ENCODE data around the gene ZNF829.

ZNF829 gene

DNA sequence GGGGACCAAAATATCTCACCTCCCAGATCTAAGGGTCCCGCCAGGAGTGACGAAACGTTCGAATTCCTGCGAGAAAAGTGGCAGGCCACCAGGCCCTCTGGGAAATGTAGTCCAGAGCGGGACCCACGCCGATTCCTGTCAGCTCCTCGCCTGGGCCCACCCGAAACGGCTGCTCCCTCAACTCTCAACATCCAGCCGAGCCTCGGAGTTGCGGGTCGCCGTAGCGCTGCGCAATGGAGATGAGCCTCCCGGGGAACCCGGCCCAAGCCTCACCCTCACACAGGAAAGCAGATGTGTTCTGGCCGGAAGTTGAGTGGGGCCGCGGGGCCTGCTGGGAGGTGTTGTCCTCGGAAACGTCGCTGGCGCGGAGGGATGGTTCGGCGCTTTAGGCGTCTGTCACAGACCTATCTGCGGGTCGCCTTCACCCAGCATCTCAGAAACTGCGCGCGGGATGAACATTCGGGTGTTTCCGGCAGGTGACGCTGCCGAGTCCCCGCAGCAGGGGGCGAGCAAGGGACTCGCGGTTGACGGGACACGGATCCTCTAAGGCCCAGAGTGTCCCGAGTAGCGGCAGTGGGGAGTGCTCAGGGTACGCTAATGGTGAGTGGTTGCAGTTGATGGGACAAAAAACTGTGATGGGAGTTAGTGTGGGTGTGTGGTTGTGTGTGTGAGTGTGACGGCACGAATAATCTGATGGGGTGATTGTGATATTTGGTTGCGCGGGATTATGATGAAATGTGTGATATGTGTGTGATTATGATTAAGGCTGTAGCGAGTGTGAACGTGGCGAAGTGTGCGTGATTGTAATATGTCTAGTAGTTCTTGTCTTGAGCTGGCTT lies at the start of gene ZNF829, which contains the start of gene ZNF568:
ZNF829 (minus strand) TSS at position 300 of the 839 bp plus-strand sequence. CDS start 1,124 bp downstream, outside the sequence.
ZNF568 (plus strand) TSS at position 341 of the 839 bp plus-strand sequence. CDS start 6,439 bp downstream, outside the sequence.
- DNase-seq (ENCODE audit: low spot score), result peak; percentile 92

GRCh38 chr19:36963280-36963679 lies 47.2 kb upstream of the ZNF829 start:
- no peak for DNase-seq (ENCODE audit: low spot score)

GRCh38 chr19:36962346-36962745 lies 46.3 kb upstream of the ZNF829 start:
- DNase-seq (ENCODE audit: low spot score), result no peak

DNA sequence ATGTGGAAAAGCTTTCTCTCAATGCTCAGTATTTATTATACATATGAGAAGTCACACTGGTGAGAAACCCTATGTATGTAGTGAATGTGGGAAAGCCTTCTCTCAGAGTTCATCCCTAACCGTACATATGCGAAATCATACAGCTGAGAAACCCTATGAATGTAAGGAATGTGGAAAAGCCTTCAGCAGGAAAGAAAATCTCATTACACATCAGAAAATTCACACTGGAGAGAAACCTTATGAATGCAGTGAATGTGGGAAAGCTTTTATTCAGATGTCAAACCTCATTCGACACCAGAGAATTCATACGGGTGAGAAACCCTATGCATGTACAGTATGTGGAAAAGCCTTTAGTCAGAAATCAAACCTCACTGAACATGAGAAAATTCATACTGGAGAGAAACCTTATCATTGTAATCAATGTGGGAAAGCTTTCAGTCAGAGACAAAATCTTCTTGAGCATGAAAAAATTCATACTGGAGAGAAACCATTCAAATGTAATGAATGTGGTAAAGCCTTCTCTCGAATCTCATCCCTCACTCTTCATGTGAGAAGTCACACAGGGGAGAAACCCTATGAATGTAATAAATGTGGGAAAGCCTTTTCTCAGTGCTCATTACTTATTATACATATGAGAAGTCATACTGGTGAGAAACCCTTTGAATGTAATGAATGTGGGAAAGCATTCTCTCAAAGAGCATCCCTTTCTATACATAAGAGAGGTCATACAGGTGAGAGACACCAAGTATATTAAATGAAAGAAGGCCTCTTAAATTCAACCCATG lies 34.4 kb upstream of the ZNF829 start:
- no peak for DNase-seq (ENCODE audit: low spot score)

- DNase-seq (ENCODE audit: low spot score), result peak; percentile 2
Observed at GRCh38 chr19:36939153-36939552, 23.1 kb upstream of the ZNF829 start.

- DNase-seq (ENCODE audit: low spot score), result no peak
Observed at GRCh38 chr19:36931684-36932083, 15.6 kb upstream of the ZNF829 start.

- DNase-seq (ENCODE audit: low spot score), result no peak
Observed at GRCh38 chr19:36918090-36918489, 2.0 kb upstream of the ZNF829 start.

GRCh38 chr19:36916991-36917390 lies 900 bp upstream of the ZNF829 start:
- DNase-seq (ENCODE audit: low spot score), result peak; percentile 31

- no peak for DNase-seq (ENCODE audit: low spot score)
Observed at GRCh38 chr19:36898422-36898821, 17.7 kb downstream of the ZNF829 start.

- DNase-seq (ENCODE audit: low spot score), result no peak
Observed at GRCh38 chr19:36894849-36895383, 21.2 kb downstream of the ZNF829 start.

- DNase-seq (ENCODE audit: low spot score), result no peak
Observed at GRCh38 chr19:36891768-36892357, 24.2 kb downstream of the ZNF829 start.

DNA sequence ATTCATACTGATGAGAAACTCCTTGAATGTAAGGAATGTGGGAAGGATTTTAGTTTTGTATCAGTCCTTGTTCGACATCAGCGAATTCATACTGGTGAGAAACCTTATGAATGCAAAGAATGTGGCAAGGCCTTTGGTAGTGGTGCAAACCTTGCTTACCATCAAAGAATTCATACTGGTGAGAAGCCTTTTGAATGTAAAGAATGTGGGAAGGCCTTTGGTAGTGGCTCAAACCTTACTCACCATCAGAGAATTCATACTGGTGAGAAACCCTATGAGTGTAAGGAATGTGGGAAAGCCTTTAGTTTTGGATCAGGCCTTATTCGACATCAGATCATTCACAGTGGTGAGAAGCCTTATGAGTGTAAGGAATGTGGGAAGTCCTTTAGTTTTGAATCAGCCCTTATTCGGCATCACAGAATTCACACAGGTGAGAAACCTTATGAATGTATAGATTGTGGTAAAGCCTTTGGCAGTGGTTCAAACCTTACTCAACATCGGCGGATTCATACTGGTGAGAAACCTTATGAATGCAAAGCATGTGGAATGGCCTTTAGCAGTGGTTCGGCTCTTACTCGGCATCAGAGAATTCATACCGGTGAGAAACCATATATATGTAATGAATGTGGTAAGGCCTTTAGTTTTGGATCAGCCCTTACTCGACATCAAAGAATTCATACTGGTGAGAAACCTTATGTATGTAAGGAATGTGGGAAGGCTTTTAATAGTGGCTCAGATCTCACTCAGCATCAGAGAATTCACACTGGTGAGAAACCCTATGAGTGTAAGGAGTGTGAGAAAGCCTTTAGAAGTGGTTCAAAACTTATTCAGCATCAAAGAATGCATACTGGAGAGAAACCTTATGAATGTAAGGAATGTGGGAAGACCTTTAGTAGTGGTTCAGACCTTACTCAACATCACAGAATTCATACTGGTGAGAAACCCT lies 38.8 kb downstream of the ZNF829 start:
- DNase-seq (ENCODE audit: low spot score), result no peak

GRCh38 chr19:36851898-36852297 lies 64.2 kb downstream of the ZNF829 start:
- no peak for DNase-seq (ENCODE audit: low spot score)

DNA sequence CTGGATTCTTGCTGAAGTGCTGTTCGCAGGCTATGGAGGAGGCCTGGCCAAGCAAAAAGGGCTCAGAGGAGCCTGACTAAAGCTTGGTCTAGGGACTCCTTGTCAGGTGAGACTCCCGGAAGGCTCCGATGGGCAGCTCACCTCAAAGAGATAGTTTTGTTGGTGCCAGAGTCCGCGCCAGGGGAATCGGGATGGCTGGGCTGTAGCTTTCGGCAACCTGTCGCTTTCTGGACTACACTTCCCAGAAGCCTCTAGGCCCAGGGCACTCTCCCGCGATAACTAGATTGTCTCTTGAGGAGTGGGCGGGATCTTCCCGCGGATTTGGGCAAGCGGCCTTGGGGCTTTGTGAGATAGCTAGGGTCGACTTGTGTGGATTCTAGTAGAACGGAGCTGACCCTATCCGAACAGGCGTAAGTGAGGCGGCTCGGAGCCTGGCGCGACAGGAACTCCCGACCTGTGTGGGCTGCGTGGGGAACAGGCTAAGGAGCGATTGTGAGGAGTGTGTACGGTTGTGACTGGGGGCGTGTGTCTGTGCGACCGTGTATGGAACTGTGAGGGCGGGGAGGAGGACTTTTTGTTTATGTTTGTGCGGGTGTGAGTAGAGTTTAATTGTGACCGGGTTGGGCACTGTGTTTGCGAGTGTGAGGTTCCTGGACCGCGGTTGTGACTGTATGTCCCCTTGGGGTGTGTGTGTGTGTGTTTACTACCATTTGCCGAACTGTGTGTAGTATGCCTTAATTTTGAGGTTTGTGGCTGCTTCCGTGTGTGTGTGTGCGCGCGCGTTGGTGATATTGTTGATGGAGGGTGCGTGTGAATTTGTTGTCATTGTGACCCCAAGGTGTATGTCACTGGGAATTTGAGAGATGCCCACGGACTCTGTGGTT lies 65.3 kb downstream of the ZNF829 start, which contains the start of gene ZNF345:
ZNF345 (plus strand) TSS at position 318 of the 884 bp plus-strand sequence. CDS start 25,955 bp downstream, outside the sequence.
- DNase-seq (ENCODE audit: low spot score), result peak; percentile 92

DNA sequence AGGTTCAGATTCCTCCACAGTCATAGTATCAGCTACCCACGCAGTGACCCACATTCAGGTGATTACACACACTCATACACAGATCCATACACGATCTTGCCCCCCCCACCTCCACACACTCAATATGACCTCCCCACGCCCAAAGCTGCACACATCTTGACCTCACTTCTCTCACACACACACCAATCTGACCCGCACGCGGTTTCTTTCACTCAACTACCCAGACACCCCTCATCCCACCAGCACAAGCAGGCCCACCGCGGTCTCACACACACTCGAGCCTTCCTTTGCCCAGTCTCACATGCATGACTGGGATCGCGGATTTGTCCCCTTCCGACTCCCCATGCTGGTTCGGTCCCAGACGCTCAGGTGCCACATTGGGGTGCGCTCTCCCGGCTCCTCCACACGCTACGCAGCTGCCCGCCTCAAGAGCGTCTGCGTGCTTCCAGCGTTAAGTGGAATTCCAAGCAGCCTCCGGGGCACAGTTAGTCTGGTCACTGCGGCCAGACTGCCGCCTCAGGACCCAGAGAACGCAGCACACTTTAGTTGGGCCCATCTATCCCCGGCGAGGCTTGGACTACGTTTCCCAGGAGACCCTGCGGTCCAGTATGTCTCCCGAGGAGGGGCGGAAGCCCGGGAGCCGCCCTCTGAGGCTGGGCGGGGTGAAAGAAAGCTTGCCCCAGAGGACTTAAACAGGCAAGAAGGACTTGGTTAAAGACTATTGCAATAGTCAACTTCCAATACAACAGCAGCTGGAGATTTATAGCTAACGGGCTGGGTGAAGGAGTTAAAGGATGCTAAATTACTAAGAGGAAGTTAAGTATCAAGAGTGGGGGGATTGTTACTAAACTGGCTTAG lies 66.2 kb downstream of the ZNF829 start:
- peak; percentile 93 for DNase-seq (ENCODE audit: low spot score)

GRCh38 chr19:36847968-36848367 lies 68.1 kb downstream of the ZNF829 start:
- DNase-seq (ENCODE audit: low spot score), result no peak

GRCh38 chr19:36838784-36839324 lies 77.2 kb downstream of the ZNF829 start:
- no peak for DNase-seq (ENCODE audit: low spot score)
